Measurements from ENCODE around the gene TRIP11. TPM values are rescaled to one million over a fixed set of nuclear protein-coding genes. Genes with fewer than 3 reads are reported as not detected.

TRIP11 gene
- total RNA-seq, 1 donor from 2014 or later, result 83.0 TPM

- no peak for DNase-seq (ENCODE audit: low spot score)
These were observed 83.2 kb downstream of the TRIP11 start for GRCh38 chr14:91956616-91957015.

GRCh38 chr14:91955168-91955567 is 84.7 kb downstream of the TRIP11 start:
- no peak for DNase-seq (ENCODE audit: low spot score)

GRCh38 chr14:91953170-91953985 is 86.5 kb downstream of the TRIP11 start:
- DNase-seq (ENCODE audit: low spot score), result no peak

GRCh38 chr14:91947475-91948184 is 92.2 kb downstream of the TRIP11 start, which contains the start of gene FBLN5:
TSS of gene FBLN5 (minus strand) at chr14:91947694. CDS start at chr14:91947229, 465 bp downstream.
- peak; percentile 62 for DNase-seq (ENCODE audit: low spot score)

- no peak for DNase-seq (ENCODE audit: low spot score)
These were observed 93.0 kb downstream of the TRIP11 start for GRCh38 chr14:91946622-91947474.

GRCh38 chr14:91945751-91946621 is 93.9 kb downstream of the TRIP11 start:
- no peak for DNase-seq (ENCODE audit: low spot score)

GRCh38 chr14:91942946-91943345 is 96.9 kb downstream of the TRIP11 start:
- no peak for DNase-seq (ENCODE audit: low spot score)

- DNase-seq (ENCODE audit: low spot score), result no peak
These were observed 97.7 kb downstream of the TRIP11 start for GRCh38 chr14:91942128-91942527.

- DNase-seq (ENCODE audit: low spot score), result peak; percentile 28
These were observed 99.7 kb downstream of the TRIP11 start for GRCh38 chr14:91940209-91940608.

- DNase-seq (ENCODE audit: low spot score), result no peak
These were observed 104.3 kb downstream of the TRIP11 start for GRCh38 chr14:91935586-91935985.

- DNase-seq (ENCODE audit: low spot score), result no peak
These were observed 105.1 kb downstream of the TRIP11 start for GRCh38 chr14:91934554-91935285.

- no peak for DNase-seq (ENCODE audit: low spot score)
These were observed 108.3 kb downstream of the TRIP11 start for GRCh38 chr14:91931478-91932088.

- DNase-seq (ENCODE audit: low spot score), result no peak
These were observed 110.2 kb downstream of the TRIP11 start for GRCh38 chr14:91929700-91930099.

GRCh38 chr14:91927800-91928199 is 112.1 kb downstream of the TRIP11 start:
- no peak for DNase-seq (ENCODE audit: low spot score)

- no peak for DNase-seq (ENCODE audit: low spot score)
These were observed 112.7 kb downstream of the TRIP11 start for GRCh38 chr14:91927191-91927590.

GRCh38 chr14:91926131-91926890 is 113.5 kb downstream of the TRIP11 start:
- no peak for DNase-seq (ENCODE audit: low spot score)

- no peak for DNase-seq (ENCODE audit: low spot score)
These were observed 114.1 kb downstream of the TRIP11 start for GRCh38 chr14:91925727-91926121.

- no peak for DNase-seq (ENCODE audit: low spot score)
These were observed 114.7 kb downstream of the TRIP11 start for GRCh38 chr14:91925001-91925726.
